Activated CD4-positive, alpha-beta T cell treated with anti-CD3 and anti-CD28 coated beads, Interleukin-2, Interleukin-6, amounts not matched to agents 100 ng/mL and 50 ng/mL, durations not matched to agents 16 hours and 8 hours (primary cell): ENCODE data around the gene BOC.

Experiments used
- DNase-seq: peaks from one replicate; pipeline ENCODE4 v3.0.0-alpha.2; 2020

The BOC gene

DNA sequence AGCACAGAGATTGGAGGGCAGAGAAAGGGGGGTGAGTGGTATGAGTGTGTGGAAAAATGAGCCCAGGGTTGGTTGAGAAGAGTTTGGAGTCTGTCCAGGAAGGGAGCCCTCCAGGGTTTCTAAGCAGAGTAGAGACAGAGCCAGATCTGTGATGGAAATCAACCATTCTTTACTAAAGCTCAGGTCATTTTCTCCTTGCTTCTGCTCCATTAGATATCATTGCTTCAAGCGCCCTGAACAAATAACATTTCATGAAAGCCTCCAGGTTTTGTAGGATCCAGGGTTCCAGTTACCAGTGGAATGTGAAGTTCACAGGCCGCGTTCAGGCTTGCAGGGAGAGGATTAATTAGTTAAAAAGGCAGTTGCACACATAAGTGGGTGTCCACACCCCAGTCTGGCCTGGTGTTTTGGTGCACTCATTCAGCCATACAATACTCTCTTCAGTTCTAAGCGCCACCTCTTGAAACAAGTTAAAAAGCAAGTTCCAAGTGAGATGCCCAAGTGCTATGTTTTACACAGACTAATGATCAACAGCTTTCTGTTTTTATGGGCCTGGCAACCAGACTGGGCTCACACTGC, 16.4 kb upstream of the BOC start:
- no peak for DNase-seq

DNA sequence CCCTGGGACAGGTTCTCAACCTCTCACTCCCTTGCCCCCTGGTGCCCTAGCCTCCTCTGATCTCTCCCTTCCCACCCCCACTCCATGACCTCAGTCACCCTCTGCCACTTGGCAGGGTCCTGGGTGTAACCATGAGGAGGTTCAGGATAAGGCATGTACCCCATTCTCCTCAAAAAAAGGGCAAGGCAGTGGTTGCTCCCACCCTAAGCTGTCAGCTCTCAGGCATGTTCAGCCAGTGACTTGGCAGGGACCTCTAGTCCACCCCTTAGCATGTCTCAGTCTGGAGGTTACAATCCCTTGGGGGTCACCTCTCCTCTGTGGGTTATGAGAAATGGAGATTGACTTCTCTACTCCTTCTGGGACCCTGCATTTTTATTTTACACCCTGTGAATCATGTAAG, 11.0 kb upstream of the BOC start:
- no peak for DNase-seq

DNA sequence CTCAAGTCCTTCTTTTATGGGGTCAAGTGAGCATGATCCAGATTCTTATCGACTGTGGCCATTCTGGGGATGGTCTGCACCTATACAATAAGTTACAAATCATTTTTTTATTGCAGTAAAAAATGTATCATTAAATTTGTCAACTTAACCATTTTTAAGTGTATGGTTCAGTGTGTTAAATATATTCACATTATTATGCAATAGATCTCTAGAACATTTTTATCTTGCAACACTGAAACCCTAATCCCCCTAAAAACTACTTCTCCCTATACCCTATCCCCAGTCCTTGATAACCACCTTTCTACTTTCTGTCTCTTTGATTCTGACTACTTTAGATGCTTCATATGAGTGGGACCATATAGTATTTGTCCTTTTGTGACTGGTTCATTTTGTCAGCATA, 10.4 kb upstream of the BOC start:
- no peak for DNase-seq

DNA sequence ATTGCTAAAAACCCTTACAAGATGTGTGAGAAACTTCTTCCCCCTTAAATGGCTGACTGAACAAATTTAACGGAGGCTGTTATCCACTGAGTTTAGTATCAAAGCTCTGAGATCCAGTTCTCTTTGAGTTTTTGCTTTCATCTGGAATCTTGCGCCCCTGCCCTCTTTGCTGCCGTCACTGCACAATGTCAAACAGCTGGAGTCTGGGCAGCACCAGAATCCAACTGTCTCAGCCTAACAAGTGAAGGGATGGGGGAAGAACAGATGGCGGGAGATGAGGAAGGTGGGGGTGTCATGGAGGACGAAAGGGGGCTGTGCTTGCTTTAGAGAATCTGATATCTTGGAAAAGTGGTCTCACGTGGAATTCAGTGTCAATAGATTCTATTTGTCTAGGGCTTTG, 7.0 kb upstream of the BOC start:
- DNase-seq, result no peak

DNA sequence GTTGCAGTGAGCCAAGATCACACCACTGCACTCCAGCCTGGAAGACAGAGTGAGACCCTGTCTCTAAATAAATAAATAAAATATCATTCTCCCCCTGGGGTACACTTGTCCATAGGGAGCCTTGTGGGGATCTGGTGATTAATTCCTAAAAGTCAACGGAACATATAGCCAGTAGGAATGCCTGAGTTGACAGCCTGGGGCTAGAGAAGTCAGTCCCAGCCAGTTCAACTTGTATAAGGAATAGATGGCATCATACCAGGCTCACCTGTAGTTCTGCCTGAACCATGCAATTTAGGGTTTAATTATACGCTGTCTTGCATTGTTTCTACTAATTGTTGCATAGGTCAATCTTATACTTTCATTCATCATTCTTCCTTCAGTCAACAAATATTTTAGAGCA, 5.9 kb upstream of the BOC start:
- no peak for DNase-seq

DNA sequence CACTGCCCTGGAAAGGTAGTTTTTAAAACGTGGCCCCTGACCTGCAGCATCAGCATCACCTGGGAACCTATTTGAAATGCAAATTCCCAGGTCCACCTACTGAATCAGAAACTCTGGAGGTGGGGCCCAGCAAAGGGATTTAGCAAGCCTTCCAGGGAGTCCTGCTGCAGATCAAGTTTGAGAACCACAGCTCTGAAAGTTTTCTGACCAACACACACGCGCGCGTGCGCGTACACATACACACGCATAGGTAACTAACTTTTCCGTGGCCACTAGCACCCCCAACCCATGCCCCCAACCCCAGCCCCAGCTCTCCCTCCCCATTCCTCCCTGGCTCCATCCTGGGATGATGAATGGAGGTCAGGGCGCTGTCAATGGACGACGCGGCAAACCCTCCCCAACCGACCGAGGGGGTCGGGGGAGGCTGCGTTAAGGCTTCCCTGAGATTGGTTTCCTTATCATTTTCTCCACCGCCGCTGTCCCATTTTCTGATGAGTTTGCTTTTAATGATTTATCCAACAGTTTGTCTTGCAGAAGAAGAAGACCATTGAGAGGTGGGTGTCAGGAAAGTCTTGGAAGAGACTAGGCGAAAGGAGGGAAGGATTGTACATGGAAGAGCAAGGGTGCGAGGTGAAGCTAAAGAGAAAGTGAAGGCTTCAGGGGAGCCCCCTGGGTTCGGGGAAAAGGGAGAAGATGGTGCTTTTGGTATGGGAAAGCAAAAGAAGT, 590 bp upstream of the BOC start:
- DNase-seq, result no peak

DNA sequence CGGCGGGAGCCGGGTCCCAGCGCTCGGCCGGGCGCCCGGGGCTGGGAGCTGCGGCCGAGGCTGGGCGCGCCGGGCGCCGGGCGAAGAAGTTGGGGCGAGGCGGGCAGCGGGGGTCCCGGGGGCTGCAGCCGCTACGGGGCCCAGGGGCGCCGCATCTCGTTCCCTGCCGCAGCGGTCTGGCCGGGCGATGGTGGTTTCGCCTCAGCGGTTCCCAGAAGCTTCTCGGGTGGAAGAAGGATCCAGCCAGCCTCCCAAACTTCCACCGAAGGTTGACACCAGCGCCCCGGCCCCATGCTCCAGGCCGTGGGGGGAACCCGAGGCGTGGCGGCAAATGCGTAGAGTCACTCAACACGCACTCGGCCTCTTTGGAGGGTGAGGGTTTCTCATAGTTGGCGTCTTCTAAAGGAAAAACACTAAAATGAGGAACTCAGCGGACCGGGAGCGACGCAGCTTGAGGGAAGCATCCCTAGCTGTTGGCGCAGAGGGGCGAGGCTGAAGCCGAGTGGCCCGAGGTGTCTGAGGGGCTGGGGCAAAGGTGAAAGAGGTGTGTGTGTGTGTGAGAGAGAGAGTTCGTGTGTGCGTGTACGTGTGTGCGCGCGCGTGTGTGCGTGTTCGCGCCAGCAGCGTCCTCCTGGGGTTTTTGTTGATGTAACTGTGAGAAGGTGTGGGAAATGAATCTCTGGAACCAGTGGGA, 940 bp downstream of the BOC start:
- peak; percentile 9 for DNase-seq

DNA sequence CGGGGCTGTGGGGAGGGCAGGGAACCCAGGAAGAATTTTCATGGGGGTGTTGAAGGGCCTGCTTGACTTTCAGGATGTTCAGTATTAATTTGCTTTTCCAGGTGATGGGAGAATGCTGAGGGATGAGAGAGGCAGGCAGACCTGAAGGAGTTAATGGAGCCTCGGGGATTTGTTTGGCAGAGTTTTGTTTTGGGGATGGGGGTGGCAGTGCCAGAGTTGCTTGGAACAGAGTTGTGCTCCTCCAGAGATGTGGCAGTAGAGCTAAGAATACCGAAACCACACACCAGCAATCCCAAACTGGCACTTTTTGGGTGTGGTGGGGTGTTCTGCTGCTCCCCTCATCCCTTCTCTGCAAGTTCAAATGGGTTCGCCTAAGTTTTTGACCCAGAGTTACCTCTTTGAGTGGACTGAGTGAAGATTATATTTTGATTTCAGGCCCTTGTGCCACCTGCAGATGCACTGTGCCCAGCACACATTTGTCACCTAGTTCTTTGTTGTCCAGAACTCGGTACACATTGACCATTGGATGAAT, 1.6 kb downstream of the BOC start:
- no peak for DNase-seq

DNA sequence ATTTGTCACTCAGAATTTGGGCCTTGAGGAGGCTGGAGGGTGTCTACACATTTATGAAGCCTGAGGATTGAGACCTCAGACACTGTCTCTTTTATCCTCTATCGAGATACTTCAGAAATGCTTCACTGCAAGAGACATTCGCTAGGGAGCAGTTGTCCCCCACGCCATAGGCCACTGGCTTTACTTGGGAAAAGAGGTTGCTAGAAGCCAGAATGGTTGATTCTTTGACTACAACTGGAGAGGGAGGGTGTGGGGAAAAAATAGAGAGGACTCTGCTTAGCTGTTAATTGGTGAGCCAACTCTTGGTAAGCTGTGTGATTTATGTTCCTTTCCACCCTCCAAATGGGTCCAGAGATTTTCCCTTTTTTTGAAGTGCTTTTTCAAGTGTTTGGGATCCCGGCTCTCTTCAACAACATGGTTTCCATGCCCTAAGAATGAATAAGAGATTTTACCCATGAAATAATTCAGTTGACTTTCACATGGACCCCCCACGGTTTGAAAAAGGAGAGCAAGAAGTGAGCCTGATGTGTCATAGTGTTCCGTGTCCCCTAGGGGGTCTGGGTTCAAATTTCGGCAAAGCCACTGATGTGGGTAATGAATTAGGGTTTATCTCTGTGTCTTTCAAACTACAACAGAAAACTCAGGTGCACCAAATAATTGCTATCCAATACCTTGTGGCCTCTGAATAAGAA, 2.7 kb downstream of the BOC start:
- DNase-seq, result no peak

DNA sequence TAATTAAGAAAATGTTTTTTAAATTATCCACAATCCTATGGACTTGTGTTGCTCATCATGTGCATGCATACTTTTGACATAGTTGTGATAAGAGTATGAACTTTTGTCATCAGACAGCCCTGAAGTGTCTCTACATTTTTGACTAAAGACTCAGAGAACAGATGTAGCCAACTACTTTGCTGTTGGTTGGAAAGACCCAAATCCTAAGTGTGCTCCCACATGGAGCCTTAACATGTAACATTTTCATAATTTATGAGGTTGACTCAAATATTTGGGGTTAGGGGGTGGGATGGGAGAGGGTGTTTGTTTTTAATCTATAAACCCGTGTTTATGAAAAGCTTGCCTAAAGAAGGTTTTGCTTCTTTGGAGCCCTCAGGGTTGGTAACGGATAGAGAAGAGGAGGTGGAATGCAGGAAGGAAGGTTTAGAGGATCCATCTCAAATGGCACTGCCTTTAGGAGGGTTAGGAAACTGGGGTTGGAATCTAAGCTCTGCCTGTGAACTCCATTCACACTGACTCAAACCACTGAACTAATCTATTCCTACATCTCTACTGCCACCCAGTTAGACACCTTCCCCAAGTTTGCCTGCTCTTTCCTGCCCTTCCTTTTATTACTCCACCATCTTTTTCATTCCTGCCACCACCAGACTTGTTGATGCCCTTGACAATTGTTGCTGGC, 3.7 kb downstream of the BOC start:
- DNase-seq, result no peak

DNA sequence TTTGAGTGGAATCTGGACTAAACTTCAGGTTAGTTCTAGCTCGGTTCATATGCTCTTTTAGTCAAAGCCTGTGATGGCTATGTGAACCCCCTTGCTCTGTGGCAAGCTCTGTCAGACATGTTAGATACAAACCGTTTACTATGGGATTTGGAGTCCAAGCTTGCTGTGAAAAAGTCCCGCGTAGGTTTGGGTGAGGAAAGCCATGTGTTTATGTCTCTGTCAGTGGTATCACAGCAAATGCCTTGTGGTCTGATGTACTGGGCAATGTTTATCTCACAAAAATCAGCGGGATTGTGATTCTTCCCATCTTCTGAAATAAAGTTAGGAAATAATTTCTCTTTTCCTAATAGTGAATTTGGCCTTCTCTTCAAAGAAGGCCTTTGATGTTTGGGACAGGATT, 5.0 kb downstream of the BOC start:
- DNase-seq, result no peak

DNA sequence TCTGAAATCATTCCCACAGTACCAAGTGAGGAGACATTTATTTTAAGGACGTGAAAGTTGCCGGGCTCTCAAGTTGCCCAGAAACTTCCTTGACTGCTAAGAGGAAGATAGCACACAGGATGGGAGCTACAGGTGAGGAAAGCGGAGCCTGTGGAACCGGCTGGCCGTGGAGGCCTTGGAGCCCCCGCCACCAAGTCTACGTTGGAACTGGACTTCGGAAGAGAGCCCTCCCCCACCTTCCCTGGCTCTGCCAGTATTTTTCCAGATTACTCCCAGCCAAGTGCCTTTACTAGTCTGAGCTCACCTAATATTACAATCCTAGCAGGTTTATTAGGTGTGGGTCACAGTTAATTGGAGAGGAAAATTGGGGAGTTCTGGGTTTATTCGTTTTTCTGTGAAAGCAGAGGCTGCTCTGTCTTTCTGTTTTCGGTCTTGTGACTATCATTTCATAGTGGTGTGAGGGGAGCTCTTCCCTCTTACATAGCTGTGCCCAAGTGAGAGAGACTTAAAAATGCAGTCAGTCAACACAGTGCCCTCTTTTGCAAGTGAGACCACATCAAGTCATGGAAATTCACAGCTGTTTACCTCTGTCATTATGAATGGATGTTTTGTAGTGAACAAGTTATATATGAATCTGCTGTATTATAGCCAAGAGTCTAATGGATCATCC, 6.8 kb downstream of the BOC start:
- no peak for DNase-seq

DNA sequence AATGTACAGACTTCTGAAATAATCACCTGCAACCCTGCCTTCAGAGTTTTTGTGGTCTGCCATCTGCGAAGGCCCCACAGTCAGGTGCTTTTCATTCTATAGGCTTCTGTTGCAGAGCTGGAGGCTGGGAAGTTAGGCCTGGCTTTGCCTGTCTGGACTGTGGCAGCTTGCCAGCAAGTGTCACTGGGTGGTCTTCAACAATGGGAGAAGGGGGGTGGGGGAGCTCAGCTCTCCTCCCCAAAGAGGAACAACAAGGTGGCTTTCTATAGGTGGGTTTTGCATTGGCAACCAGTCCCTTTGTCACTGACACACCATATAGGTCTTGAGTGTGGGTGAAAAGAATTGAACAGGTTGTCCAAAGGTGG, 7.3 kb downstream of the BOC start:
- DNase-seq, result no peak

DNA sequence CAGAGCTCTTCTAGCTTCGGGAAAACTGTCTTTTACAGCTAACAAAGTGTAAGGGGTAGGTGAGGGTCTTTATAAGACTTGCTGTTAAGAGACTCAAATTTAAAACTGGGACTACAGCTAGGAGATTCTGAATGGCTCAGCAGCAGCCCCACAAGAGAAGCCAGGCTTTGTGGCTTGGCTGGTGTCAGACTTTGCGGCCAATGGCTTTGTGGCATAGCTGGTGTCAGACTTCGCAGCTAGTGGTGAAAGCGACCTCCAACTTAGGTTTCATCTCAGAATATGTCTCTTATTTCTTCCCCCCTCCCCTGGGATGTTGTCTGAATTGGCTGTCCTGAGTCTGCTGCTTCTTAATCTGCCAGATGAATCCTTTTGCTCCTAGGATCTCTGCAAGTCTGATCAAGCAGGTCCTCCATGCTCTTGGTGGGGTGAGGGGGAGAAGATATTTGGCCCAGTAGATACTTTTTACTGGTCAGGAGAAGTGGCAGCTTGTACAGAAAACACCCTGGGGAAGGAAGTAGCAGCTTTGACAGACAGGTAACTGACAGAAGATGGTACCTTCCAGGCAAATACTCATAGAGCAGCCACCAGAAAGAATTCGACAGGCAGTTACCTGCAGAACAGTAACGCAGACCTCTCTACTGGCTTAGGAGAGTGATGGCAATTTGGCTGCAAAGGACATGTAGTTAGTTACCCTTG, 8.4 kb downstream of the BOC start:
- DNase-seq, result no peak

DNA sequence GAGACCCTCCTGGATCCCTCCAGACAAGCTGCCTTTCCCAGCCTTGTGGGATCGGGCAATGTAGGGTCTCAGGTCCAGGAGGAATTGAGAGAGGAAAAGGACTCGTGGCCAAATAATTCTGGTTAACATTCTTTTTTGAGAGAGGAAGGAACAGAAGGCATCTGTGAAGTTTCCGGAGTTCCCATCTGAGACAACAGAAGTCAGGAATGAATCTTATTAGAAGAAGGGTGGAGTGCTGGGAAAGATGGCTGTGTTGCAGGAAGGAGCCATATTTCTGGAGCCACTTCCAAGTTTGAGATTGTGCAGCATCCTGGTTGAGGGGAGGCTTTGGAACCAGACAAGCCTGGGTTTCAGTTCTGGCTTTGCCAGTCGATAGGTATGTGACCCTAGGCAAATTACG, 9.4 kb downstream of the BOC start:
- no peak for DNase-seq

DNA sequence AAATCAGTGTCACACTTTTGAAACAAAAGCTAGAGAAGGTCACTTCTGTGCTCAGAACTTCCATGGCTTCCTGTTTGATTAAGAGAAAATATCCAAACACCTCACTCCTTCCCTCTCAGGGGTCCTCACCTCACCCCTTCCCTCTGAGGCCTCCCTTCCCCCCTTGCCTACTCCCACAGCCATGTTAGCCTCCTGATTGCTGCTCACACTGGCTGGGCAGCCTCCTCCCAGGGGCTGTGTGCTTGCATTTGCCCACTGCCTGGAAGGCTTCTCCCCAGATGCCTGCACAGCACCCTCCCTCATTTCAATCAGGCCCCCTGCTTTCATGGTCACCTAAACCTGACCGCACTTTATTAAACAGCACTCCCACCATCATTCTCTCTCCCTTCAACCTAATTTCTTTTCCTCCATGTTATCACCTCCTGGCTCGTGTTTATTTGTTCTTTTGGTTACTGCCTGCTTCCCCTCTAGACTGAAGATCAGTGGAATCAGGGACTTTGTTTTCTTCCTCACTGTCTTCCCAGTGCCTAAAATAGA, 10.4 kb downstream of the BOC start:
- DNase-seq, result no peak

DNA sequence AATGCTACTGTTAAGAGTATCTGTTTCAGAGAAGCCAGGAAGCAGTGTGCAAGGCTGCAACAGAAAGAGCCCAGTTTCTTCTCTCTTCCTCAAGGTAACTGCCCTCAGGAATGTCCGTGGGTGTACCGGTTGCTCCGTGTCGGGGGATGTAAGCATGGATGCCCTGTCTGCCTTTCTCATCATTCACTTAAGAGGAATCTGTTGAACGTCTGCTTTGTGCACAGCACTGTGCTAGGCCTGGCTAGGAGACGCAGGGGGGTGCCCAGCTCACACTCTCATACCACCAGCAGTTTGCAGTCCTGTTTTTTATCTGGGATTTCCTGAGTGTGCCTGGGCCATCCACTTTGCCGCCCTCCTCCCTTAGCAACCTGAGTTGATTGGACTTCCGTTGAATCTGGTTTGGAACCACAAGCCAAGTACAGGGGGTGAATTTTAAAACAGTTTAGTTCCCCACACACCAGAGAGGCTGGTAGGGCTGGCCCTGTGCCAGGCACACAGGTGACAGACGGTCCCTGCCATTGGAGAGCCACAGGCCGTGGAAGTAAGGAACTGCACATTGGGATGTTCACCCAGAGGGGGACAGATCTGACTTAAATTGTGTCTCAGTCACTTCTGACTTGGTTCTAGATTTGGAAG, 11.2 kb downstream of the BOC start:
- no peak for DNase-seq

DNA sequence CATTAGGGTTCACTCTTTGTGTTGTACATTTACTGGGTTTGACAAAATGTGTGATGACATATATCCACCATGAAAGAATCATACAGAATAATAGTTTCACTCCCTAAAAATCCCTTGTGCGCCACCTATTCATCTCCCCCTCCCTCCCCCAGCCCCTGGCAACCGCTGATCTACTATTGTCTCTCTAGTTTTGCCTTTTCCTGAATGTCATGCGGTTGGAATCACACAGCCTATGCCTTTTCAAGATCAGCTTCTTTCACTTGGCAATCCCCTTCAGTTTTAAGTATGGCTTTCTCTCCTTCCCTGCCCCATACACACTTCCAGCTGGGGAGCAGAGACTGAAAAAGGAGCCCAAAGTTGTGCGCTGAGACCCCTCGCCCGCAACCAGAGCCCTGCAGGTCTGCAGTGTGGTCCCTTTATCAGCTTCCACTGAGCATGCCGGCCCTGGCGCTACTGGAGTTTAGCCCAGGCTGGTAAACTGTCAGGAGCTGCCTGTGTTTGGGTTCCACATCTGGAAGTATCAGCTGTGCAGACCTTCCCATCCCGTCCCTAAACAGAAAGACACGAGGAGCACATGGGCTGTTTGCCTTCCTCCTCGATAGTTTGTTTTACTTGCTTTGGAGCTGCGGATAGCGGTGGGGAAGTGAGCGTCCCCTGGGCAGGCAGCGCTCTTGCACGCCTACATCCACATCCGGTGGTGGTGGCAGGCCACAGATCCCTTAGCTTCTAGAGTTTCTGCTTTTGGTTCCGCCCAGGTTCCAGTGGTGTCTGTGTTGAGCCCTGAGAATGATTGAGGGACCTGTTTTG, 12.3 kb downstream of the BOC start:
- peak; percentile 42 for DNase-seq

DNA sequence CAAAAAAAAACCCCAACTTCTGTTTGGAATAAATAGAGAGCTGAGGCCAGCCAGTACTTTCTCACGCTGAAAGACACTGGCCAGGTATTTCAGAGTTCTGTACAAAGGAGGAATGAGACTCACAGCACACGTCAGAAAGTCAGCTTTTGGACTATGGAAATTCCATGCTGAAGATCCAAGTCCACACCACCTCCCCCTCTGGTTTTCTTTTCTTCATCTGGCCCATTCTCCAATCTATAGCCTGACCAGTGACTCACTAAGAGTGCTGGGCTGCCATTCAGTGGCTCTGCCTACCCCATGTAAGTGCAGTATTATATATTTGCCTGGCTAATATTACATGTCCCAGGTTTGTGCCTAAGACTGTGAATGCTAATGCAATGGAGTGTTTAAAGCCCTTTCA, 13.9 kb downstream of the BOC start:
- DNase-seq, result no peak

DNA sequence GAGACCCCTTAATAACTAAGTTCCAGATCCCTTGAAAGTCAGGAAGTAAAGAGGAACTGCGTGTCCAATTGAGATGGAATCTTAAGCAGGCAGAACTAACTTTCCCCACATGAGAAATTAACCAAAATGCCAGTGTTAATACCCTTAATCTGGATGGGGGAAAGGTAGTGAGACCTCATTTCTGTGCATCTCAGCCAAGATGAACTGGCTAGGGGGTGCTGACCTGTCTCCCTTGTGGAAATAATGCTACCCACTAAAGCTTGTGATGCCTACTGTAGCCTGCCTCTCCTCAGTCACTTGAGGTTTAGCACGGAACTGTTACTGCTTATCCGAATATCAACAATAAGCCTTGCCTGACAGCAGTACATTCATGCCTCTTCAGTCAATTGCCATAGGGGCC, 15.1 kb downstream of the BOC start:
- no peak for DNase-seq
